Adrenal gland (tissue), 5 donors: ENCODE results near the gene TMEM74B.

Experiments used
- POLR2A ChIP-seq, 2 donors: fragments of 450-650 bp; IDR thresholded peaks; one replicate each; pipeline ENCODE4 v1.6.1; 2017; ENCODE audit warnings: antibody characterized with exemption in 2 of 2, mild to moderate bottlenecking in 2 of 2, moderate library complexity in 1 of 2
- TF ChIP-seq, protein P1 (sequence below), 6 experiments: fragments of 450-650 bp in 4 of 6; fragments of 200-600 bp in 2 of 6; sonication (generic) in 1 of 6; IDR thresholded peaks; 1 replicate in 5 of 6; 2 replicates in 1 of 6; pipeline versions ENCODE4 v1.5.1 to v1.8.0; 2016 to 2021; ENCODE audit warnings: antibody characterized with exemption in 6 of 6, mild to moderate bottlenecking in 2 of 6, moderate library complexity in 1 of 6
- donor health status: DM: no; HTN: no; CAD: no.

DNA sequence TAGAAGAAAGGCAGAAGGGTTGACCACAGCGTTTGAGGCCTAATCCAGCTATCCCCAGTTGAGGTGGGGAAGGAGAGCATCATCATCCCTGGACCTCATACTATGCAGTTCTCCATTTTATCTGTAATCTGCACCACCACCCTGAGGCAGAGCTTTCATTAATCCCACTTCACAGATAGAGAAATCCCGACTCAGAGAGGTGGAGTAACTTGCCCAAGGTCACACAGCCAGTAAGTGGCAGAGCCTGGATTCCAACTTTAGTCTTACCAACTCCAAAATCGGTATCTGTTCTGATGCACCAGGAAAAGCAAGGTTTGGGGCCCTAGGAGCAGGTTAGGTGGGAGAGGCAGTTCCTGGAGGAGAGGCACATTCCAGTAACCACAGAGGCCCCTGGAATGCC lies 6.7 kb downstream of the TMEM74B start:
- TF ChIP-seq, protein P1, sequence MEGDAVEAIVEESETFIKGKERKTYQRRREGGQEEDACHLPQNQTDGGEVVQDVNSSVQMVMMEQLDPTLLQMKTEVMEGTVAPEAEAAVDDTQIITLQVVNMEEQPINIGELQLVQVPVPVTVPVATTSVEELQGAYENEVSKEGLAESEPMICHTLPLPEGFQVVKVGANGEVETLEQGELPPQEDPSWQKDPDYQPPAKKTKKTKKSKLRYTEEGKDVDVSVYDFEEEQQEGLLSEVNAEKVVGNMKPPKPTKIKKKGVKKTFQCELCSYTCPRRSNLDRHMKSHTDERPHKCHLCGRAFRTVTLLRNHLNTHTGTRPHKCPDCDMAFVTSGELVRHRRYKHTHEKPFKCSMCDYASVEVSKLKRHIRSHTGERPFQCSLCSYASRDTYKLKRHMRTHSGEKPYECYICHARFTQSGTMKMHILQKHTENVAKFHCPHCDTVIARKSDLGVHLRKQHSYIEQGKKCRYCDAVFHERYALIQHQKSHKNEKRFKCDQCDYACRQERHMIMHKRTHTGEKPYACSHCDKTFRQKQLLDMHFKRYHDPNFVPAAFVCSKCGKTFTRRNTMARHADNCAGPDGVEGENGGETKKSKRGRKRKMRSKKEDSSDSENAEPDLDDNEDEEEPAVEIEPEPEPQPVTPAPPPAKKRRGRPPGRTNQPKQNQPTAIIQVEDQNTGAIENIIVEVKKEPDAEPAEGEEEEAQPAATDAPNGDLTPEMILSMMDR (IDR thresholded peaks at IDR 0.05) = no peak
- TF ChIP-seq POLR2A (IDR thresholded peaks at IDR 0.05) = no peak
